IPS-NIHi7 (cell line): Measurements from ENCODE around the gene PARP6.

Experiments used
- DNase-seq: peaks from one replicate; pipeline ENCODE4 v3.0.0; 2012; ENCODE audit warnings: mixed read lengths; ENCODE audit errors: extremely low spot score

Gene PARP6, protein sequence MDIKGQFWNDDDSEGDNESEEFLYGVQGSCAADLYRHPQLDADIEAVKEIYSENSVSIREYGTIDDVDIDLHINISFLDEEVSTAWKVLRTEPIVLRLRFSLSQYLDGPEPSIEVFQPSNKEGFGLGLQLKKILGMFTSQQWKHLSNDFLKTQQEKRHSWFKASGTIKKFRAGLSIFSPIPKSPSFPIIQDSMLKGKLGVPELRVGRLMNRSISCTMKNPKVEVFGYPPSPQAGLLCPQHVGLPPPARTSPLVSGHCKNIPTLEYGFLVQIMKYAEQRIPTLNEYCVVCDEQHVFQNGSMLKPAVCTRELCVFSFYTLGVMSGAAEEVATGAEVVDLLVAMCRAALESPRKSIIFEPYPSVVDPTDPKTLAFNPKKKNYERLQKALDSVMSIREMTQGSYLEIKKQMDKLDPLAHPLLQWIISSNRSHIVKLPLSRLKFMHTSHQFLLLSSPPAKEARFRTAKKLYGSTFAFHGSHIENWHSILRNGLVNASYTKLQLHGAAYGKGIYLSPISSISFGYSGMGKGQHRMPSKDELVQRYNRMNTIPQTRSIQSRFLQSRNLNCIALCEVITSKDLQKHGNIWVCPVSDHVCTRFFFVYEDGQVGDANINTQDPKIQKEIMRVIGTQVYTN

GRCh38 chr15:72272213-72272996, at the start of gene PARP6:
Gene PARP6, minus strand, starts transcription at chr15:72272554. Its CDS starts 5,077 bp downstream, at chr15:72267477.
- DNase-seq: peak; percentile 99

- DNase-seq: peak; percentile 98
Measured at GRCh38 chr15:72319985-72320671, 47.8 kb upstream of the PARP6 start, which contains the start of gene CELF6. Gene CELF6, minus strand, starts transcription at chr15:72320157. Its CDS starts 283 bp downstream, at chr15:72319874.

GRCh38 chr15:72319360-72319984, 47.1 kb upstream of the PARP6 start:
- DNase-seq: no peak

- no peak for DNase-seq
Measured at GRCh38 chr15:72318408-72318942, 46.1 kb upstream of the PARP6 start.

- no peak for DNase-seq
Measured at GRCh38 chr15:72315706-72316370, 43.5 kb upstream of the PARP6 start.

DNA sequence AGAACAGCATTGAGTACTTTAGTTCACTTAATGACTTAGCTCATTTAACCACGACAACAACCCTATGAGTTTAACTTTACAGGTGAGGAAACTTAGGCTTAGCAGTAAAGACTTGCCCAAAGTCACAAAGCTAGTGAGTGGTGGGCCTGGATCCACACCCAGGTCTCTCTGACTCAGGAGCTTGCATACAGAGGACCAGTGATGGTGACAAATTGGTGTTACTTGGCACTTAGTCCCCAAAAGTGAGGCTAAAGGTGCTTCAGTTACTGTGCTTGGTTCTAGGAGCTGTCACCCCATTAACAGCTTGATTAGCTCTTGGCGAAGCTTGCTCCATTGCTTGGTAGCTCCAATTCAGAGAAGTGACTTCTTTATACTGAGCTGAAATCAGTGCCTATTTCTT, 41.5 kb upstream of the PARP6 start:
- no peak for DNase-seq

DNA sequence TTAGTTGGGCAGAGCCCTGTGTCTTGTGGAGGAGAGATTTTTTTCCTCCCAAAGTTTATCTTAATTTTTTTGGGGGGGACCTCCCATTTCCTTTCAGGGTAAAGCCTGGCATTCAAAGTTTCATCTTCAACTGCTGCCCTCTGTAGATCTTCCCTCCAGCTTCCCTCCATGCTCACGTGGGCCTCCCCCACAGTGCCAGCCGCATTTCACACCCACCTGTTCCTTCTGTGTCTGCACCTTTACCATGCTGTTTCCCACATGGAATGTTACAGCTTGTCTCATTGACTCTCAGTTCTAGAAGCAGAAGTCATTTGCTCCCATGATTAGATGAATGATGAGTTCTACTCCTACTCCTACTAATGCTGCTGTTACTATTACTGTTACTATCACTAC, 41.1 kb upstream of the PARP6 start:
- DNase-seq: no peak

DNA sequence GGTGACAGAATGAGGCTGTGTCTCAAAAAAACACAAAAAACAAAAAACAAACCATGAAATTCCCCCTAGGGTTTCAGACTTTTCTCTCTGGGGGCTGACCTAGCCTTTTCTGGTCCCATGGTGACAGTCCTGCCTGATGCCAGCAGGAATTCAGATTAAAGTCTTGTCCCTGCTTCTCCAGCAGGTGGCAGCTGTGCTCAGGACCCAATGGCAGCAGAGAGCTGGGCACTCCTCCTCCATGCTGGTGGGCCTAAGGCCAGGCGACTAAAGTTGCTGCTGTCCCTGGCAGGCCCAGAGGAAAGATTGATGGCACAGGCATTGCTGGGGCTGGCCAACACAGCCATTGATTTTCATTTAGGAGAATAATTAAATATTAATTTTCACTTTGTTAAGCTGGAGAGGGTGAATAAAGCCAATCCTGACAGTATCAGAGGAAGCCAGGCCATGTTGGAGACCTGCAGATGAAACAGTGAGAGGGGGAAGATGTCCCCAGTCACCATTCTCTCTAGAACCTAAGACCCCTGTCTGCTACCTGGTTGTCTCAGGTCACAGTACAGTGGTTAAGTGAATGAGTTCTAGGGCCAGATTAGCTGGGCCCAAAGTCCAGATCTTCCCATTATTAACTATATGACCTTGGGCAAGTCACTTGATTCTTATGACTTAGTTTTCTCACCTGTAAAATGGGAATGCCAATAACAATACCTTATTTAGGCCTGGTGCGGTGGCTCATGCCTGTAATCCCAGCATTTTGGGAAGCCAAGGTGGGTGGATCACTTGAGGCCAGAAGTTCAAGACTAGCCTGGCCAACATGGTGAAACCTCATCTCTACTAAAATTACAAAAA, 40.5 kb upstream of the PARP6 start:
- DNase-seq: peak; percentile 91

GRCh38 chr15:72307026-72307425, 34.7 kb upstream of the PARP6 start:
- no peak for DNase-seq

- peak; percentile 48 for DNase-seq
Measured at GRCh38 chr15:72306211-72306785, 33.9 kb upstream of the PARP6 start.

DNA sequence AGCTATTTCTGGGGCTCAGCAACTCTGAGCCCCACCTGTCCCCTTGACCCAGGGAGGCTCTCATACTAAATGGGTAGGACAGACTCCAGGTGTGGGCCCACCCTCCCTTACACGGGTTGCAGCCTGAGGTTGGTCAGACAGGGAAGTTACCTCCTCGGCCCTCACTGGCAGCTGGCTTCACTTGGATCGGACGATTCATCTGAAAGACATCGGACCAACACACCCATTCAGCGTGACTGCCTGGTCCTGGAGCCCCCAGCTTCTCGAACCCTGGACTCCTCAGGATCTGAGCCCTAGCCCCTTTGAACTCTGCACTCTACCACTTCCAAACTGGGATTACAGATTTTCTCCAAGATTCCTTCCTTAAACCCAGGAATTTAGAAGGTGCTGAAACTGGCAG, 32.2 kb upstream of the PARP6 start:
- DNase-seq: no peak

- no peak for DNase-seq
Measured at GRCh38 chr15:72302955-72303354, 30.6 kb upstream of the PARP6 start.

DNA sequence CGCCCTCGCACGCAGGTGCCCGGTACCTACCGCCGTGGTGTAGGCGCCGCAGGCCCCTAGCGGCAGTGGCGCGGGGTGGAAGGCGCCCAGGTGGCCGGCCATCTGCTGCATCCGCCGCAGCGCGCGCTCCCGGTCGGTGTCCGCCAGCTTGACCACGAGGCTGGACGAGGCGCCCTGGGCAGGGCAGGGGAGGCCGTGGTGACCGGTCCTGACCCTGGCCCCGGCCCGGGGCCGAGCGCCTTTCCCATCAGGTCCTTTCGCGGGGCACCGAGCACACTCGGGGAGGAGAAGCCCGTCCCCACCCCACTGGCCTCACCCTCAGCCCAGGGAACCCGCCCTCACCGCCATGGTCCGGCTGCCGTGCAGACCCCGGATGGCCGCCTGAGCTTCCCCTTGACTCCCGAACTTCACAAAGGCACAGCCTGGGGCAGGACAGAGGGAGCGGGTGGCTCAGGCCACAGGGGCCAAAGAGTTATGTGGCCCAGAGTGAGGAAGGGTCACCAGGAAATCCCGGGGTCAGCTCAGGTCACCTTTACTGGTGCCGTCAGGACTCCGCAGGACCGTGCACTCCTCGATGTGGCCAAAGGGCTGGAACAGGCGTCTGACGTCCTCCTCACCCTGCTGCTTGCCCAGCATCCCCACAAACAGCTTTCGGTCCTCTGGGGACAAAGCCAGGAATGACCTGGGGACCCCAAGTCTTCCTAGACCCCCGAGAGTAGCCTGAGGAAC, 17.4 kb upstream of the PARP6 start:
- no peak for DNase-seq

DNA sequence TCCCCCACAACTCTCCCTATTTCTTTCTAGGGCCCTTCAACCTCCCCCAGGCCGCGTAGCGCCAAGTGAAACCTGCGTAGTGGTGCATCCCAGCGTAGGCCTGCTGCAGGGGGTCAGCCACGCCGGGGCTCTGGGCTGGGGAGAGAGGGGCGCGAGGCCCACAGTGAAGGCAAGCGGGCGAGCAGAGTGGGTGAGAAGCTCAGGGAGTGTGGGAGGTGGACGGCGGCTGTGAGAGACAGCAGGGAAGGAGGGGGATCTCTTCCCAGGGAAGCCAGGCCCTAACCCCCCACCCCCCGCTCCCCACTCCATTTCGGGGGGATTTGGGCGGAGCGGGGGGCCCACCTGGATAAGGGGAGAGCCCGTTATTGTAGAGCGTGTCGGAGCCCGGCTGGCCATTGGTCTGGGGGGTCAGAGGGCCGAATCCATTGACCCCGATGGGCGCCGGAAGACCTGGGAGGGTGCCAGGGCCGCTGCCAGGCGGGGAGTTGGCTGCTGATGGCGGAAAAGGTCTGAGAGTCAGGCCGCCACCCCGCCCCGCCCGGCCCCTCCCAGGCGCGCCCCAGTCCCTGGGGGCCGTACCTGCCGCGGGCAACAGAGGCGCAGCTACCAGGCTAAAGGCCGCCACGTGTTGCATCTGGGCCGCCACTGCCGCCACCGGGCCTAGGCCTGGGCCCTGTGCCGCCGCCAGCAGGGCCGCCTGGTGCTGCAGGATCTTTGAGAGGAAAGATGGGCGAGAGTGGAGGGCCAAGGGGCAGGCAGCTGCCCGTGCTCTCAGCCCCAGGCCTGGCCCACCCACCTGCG, 16.6 kb upstream of the PARP6 start:
- no peak for DNase-seq

GRCh38 chr15:72285927-72286516, 13.7 kb upstream of the PARP6 start:
- peak; percentile 84 for DNase-seq

- DNase-seq: peak; percentile 76
Measured at GRCh38 chr15:72285402-72285801, 13.0 kb upstream of the PARP6 start.

- DNase-seq: no peak
Measured at GRCh38 chr15:72284781-72285180, 12.4 kb upstream of the PARP6 start.
